COR-L47 (cell line): ENCODE results near the gene GPHA2.
A peak's percentile ranks its signal among the peaks of the same experiment; 100 is the strongest.

Experiments used
- DNase-seq: peaks from one replicate; lab custom pipeline; 2025; lab: John Stamatoyannopoulos, UW

GPHA2 gene

GRCh38 chr11:64930340-64930739 is 5.4 kb downstream of the GPHA2 start:
- DNase-seq, result no peak

- DNase-seq, result no peak
Observed at GRCh38 chr11:64929625-64930024, 6.1 kb downstream of the GPHA2 start.

DNA sequence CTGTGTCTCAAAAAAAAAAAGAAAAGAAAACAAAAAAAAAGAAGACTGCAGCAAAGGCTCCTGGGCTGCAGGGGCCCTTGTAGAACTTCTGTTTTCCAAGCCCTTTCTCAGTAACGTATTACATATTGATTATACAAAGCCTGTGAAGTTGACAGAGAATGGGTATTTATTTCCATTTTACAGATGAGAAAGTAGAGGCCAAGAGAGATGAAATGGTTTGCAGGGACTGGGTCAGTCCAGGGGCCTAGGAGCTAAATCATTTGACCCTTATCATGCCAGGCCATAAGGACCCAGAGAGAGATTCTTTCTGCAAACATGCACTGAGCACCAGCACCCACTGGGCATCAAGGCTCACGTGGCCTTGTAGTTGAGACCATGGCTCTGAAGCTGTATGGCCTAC is 6.7 kb downstream of the GPHA2 start:
- no peak for DNase-seq

DNA sequence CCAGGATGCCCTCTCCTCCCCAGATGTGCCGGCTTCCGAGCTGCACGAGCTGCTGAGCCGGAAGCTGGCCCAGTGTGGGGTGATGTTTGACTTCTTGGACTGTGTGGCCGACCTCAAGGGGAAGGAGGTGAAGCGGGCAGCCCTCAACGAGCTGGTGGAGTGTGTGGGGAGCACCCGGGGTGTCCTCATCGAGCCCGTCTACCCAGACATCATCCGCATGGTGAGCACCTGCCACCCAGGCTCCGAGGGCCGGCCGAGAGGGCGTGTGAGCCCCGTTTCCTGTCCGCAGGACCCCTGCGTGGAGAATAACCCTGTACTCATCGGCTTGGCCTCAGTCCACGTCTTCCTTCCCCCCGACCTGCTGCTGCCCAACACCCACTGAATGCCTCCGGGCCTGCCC is 9.0 kb downstream of the GPHA2 start:
- no peak for DNase-seq

DNA sequence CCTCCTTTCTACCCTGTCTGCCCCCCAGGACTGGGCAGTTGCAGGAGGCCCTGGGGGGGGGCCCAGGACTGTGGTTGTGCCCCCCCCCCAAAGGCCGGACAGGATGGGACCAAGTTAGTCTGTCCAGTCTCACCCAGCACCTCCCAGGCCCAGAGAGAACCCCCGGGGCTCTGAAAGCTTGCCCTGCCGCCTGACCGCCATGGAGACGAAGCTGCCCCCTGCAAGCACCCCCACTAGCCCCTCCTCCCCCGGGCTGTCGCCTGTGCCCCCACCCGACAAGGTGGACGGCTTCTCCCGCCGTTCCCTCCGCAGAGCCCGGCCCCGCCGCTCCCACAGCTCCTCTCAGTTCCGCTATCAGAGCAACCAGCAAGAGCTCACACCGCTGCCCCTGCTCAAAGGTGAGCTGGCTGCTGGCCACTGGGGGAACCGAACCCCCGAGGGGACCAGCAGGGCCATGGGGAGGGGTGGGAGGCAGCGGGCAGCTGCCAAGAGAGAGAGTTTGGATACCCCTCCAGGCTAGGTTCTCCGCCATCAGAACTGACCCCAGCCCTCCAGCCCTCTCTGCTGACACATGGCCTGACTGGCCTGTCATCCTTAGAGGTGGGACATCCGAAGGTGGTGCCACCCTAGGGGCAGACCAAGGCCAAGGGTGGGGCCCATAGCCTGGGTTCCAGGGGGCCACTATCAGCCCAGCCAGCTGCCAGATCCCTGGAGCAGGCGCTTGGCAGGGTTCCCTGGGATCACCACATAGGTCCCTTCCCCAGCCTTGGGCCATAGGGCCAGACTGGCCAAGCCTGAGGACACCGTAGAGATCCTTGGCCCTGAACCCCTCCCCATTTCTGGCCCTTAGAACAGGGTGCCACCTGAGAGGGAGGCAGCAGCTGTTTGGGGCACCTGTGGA is 9.9 kb downstream of the GPHA2 start:
- DNase-seq, result no peak

DNA sequence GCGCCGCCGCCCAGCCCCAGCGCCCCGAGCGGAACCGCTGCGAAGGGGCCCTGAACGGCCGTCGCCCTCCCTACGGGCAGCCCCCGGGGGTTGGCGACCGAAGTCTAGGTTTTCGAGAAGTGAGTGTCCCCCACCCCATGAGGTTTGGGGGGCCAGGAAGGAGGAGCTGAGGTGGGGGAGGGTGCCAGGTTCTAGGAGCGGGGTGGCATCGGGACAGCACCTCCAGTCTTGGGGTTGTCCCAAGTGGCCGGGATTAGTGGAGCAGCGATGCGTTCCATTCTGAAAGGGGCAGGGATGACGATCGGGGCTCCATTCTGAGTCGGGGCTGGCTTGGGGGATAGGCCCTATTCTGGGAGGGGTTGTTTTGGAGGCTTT is 10.8 kb downstream of the GPHA2 start:
- no peak for DNase-seq

- peak; percentile 77 for DNase-seq
Observed at GRCh38 chr11:64923944-64924909, 11.5 kb downstream of the GPHA2 start, which contains the start of gene PPP2R5B. Gene PPP2R5B (plus strand): TSS chr11:64924689. CDS start chr11:64925735, 1,046 bp downstream.

GRCh38 chr11:64923151-64923661 is 12.5 kb downstream of the GPHA2 start:
- DNase-seq, result no peak

DNA sequence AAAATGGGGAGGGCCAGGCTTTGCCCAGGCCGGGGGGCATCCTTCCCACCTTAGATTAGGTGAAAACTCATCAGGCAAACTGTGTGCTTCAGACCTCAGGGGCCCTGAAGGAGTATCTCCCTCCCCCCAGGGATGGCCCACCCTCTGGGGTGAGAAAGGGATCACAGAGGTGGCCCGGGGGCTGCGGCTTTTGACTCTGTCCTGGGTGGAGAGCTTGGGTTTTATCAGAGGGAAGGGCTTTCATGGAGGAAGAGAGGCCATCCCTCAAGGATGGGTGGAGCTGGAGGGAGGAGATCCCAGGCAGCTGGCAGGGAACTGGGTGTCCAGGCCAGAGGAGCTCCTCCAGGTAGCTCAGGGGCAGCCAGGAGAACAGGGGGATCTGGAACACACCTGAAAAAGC is 14.3 kb downstream of the GPHA2 start:
- DNase-seq, result no peak

- no peak for DNase-seq
Observed at GRCh38 chr11:64920124-64920523, 15.6 kb downstream of the GPHA2 start.

DNA sequence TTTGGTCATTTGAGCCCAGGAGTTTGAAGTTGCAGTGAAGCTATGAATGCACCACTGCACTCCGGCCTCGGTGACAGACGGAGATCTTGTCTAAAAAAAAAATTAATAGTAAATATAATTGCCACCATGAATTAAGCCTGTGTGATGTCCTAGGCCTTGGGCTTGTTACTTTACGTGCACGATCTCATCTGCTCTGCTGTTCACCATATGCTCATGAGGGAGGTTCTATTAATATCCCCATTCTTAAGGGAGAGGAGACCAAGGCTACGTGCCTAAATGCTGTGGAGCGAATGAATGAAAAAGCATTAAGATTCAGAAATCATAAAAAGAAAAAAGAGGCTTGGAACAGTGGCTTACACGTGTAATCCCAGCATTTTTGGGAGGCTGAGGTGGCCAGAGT is 16.1 kb downstream of the GPHA2 start:
- DNase-seq, result no peak

DNA sequence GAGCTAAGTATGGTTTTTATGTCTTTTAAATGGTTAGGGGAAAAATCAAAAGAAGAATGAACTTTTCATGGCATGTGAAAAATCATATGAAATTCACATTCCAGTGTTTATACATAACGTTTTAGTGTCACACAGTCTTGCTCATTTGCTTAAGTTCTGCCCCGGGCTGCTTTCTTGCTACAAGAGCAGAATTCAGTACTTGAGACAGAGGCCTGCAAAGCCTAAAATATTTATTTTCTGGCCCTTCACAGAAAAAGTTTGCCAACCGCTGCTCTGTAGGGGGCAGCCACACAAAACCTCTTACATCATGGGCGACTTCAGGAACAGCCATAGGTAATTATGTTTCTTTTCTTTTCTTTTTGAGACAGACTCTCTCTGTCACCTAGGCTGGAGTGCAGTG is 17.7 kb downstream of the GPHA2 start:
- DNase-seq, result no peak

DNA sequence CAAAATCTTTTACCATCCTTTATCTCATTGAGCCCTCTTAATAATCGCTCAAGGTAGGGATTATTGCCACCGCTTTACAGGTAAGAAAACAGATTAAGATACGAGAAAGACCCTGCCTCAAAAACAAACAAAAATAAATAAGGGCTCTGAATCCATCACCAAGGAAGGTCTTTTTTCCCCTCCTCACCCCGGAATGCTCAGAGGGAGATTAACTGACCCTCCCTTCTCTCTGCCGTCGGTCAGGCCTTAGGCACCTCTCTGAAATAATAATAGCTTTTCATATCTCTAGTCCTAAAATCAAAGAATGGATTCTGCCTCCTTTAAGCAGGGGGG is 18.1 kb downstream of the GPHA2 start:
- no peak for DNase-seq

DNA sequence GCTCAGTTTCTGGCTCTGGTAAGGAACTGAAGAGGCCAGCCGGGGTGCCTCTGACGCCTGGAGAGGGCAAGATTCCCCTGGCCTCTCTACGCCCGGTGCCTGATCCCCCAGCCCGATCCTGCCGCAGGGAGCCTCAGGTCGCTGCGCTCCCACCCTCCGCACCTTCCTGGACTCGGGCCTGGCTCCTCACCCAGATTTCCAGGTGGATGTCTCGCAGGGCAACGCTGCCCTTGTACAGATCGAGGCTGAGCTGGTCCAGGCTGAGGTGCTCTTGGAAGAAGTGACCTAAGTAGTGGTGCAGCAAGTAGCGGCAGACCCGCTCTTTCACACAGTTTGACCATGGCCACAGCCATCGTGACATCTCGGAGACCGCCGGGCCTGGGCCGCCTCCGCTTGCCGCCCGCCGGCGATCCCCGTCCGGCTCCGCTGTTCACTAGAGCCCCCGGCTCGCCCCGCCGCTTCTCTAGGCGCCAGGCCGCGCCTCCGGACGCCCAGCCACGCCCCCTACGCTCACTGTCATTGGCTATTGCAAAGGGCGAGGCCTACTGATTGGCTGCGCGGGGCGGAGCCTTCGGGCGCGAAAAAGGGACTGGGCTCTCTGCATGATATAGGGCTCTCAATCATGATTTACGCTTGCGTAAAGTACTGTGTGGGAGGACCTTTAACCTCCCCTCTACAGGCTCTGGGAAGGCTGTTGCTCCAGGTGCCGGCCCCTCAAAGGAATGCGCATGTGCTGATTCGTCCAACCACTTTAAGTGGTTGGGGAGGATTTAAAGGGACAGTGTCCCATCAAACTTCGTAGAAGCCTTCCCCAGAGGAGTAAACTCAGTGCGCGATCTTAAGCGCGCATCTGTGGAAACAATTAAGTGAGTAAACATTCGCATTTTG is 18.7 kb downstream of the GPHA2 start, which contains the start of gene ATG2A:
Gene ATG2A (minus strand): TSS at position 435 of the 888 bp plus-strand sequence. CDS start 74 bp downstream, at position 361.
- peak; percentile 99 for DNase-seq

GRCh38 chr11:64916040-64916774 is 19.5 kb downstream of the GPHA2 start:
- peak; percentile 10 for DNase-seq

DNA sequence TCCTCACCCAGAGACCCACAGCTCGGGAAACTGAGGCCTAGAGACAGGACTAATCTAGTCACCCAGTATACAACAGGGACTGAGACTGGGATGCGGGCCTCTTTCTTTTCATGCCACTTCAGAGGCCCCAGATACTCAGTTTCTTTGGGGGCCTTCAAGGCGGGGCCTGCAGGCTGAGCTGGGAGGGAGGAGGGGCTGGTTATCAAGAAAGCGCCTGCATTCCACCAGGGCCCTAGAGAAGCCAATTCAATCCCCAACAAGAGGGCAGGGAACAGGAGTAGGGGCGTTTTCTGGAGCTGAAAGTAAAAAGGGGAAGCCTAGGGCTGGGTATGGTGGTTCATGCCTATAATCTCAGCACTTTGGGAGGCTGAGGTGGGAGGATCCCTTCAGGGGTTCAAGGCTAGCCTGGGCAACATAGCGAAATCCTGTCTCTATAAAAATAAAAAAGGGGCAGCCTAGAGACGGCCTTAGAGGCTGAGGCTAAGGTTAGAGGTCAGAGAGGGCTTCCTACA is 20.3 kb downstream of the GPHA2 start:
- DNase-seq, result no peak

DNA sequence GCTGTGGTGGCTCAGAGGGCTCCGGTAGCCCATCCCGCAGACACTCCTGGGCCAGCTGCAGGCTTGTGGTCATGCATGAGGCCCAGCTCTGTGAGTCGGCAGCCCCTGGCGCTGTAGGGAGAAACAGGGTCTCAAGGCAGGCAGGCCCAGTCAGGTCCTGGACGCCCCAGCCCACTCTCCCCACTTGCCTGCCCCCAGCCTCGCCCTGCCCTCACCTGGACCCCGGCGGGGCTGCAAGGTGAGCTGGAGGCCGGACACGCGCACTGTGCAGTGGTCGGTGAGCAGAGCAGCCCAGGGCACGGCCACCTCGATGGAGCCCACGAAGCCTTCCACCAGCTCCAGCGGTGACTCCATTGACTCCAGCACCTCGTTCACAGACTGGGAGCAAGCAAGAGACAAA is 21.6 kb downstream of the GPHA2 start:
- DNase-seq, result no peak

GRCh38 chr11:64913171-64913727 is 22.4 kb downstream of the GPHA2 start:
- DNase-seq, result no peak

GRCh38 chr11:64911689-64912088 is 24.0 kb downstream of the GPHA2 start:
- no peak for DNase-seq

DNA sequence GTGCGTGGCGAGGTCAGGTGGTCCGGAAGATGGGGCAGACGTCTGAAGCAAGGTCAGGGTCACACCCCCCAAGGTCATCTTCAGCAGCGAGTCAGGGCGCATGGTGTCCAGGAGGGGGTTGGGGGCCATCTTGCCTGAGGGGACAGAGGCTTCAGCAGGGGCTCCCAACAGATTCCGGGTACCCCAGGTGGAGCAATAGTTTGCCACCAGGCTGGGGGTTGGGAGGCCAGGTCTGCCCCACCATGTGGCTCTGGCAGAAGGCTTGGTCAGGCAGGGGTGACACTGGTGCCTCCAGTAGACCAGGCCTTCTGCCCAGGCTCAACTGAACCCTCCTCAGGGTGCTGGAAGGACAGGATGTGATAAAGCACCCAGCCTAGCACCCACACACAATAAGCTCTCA is 24.6 kb downstream of the GPHA2 start:
- DNase-seq, result no peak
